Ovary (tissue), 9 donors: ENCODE results near the gene LDLRAD4. TPM values are rescaled to one million over a fixed set of nuclear protein-coding genes. Genes with fewer than 3 reads are reported as not detected.

Experiments used
- DNase-seq, 5 donors: peaks; one replicate each; pipeline ENCODE4 v3.0.0-alpha.2; 2019 to 2020
- H3K27ac ChIP-seq, 2 donors: fragments of 200-600 bp; one replicate each; pipeline versions ENCODE4 v1.5.1 to v1.8.0; 2019 to 2022
- H3K27me3 ChIP-seq: fragments of 200-600 bp; one replicate; pipeline ENCODE4 v1.8.0; 2022
- H3K36me3 ChIP-seq: fragments of 200-600 bp; sonication (generic); one replicate; pipeline ENCODE4 v1.5.1; 2019
- H3K4me1 ChIP-seq: one replicate; pipeline ENCODE4 v1.8.1; 2013; ENCODE audit warnings: mild to moderate bottlenecking, moderate library complexity; ENCODE audit not compliant: insufficient read depth
- H3K4me3 ChIP-seq: fragments of 200-600 bp; sonication (generic); one replicate; pipeline ENCODE4 v1.5.1; 2017
- H3K9me3 ChIP-seq, 2 donors: fragments of 200-600 bp in 1 of 2; sonication (generic) in 1 of 2; one replicate each; pipeline versions ENCODE4 v1.5.1 to v1.8.1; 2013 to 2019; ENCODE audit warnings: mild to moderate bottlenecking in 1 of 2, moderate library complexity in 1 of 2
- CTCF ChIP-seq, 3 donors: fragments of 450-650 bp in 2 of 3; fragments of 200-600 bp in 1 of 3; IDR thresholded peaks; one replicate each; pipeline versions ENCODE4 v1.5.1 to v1.8.0; 2016 to 2022; ENCODE audit warnings: antibody characterized with exemption in 3 of 3, mild to moderate bottlenecking in 1 of 3
- EP300 ChIP-seq: sonication (generic); formaldehyde crosslinking; IDR thresholded peaks from one replicate; pipeline ENCODE4 v1.6.1; 2017; ENCODE audit warnings: antibody characterized with exemption
- POLR2A ChIP-seq: fragments of 450-650 bp; IDR thresholded peaks from one replicate; pipeline ENCODE4 v1.6.1; 2017; ENCODE audit warnings: antibody characterized with exemption, mild to moderate bottlenecking, moderate library complexity
- WGBS, 3 donors: extraction: QIAGEN DNeasy Blood & Tissue Kit in 1 of 3; methylation state at CpG; one replicate each; pipeline versions ENCODE4 v1.1.5 to v1.1.7; 2013 to 2017; 5-methylcytosine and 5-hydroxymethylcytosine counted together
- intact Hi-C, 4 donors: fragments of 100-400 bp; cut with DNase I; formaldehyde crosslinking; loops; one replicate each; pipeline versions ENCODE4 v1.11.0 to v1.15.1; 2022 to 2023
- polyA plus RNA-seq, 2 donors: library from polyadenylated mRNA; stranded (reverse); fragments of 200-250 nt in 1 of 2; fragments of 350-450 nt in 1 of 2; fragmentation: Illumina TruSeq in 1 of 2; extraction: RNeasy Lipid Tissue Mini Kit (QIAGEN cat#74804) in 1 of 2; gene quantifications; one replicate each; pipeline ENCODE4 v1.2.3, GENCODE V29; 2013 to 2014
- total RNA-seq, 7 donors: library from RNA; depleted of rRNA in 2 of 7; stranded (reverse); fragments of >200 nt in 2 of 7; fragmentation: NEBNext Ultra II Directional in 3 of 7; extraction: Animal tissue kit (Norgen Biotek cat#: 25700) in 3 of 7; gene quantifications; one replicate each; pipeline versions ENCODE4 v1.1.0 to v1.2.4, GENCODE V29; 2016 to 2023
- donor health status: DM: no; HTN: no; CAD: no; lungs with moderate emphysema.
- donor health status: DM: no; HTN: no; CAD: no.
- donor health status: Bipolar disorder and iron deficiency.
- donor health status: DM: yes; HTN: yes; CAD: no.
- donor health status: DM: no; HTN: no; CAD: no.
- donor health status: DM: yes; HTN: yes; CAD: no.

The LDLRAD4 gene
- total and polyA plus RNA-seq, 9 donors, result 2.3 to 31.6 (median 8.3) TPM

GRCh38 chr18:13513021-13513420 lies 294.5 kb downstream of the LDLRAD4 start:
- TF ChIP-seq CTCF (IDR thresholded peaks at IDR 0.05), result no peak
- no peak for TF ChIP-seq EP300
- TF ChIP-seq POLR2A, result no peak
- H3K27ac ChIP-seq, result no peak overlapping the region
- H3K27me3 ChIP-seq, result no peaks in the 10 kb centered on the region
- H3K4me1 ChIP-seq, result no peaks in the 10 kb centered on the region
- H3K36me3 ChIP-seq, result no peaks in the 10 kb centered on the region
- H3K4me3 ChIP-seq, result no peak overlapping the region
- H3K9me3 ChIP-seq, result no peaks in the 10 kb centered on the region
- intact Hi-C loops, result no loop called here
- WGBS, 3 donors, result 42 to 51% (median 47%) methylated on average over 4 of the region's 4 CpGs
- DNase-seq, result no peak

- 92% methylated on average over 5 of the region's 5 CpGs for WGBS, 3 donors
- TF ChIP-seq POLR2A, result no peak
- no peak for TF ChIP-seq EP300
- TF ChIP-seq CTCF (IDR thresholded peaks at IDR 0.05), result no peak
- no peaks in the 10 kb centered on the region for H3K4me1 ChIP-seq
- intact Hi-C loops, result no loop called here
- H3K27me3 ChIP-seq, result no peaks in the 10 kb centered on the region
- no peak overlapping the region for H3K4me3 ChIP-seq
- no peak for DNase-seq
- H3K27ac ChIP-seq, result no peak overlapping the region
- no peaks in the 10 kb centered on the region for H3K36me3 ChIP-seq
- H3K9me3 ChIP-seq, result no peaks in the 10 kb centered on the region
Observed at GRCh38 chr18:13513481-13513880, 294.9 kb downstream of the LDLRAD4 start.

- TF ChIP-seq CTCF (IDR thresholded peaks at IDR 0.05) (no peak), EP300 (no peak), POLR2A (no peak)
- Histone ChIP-seq H3K9me3 (no peaks in the 10 kb centered on the region), H3K36me3 (no peaks in the 10 kb centered on the region), H3K27ac (no peak overlapping the region), H3K4me1 (no peaks in the 10 kb centered on the region), H3K4me3 (no peak overlapping the region), H3K27me3 (no peaks in the 10 kb centered on the region)
- DNase-seq, result no peak
- 93 to 94% (median 94%) methylated on average over 4 of the region's 4 CpGs for WGBS, 3 donors
- intact Hi-C loops, result no loop called here
Observed at GRCh38 chr18:13514558-13514957, 296.0 kb downstream of the LDLRAD4 start.

- Histone ChIP-seq H3K27me3 (no peaks in the 10 kb centered on the region), H3K4me1 (no peaks in the 10 kb centered on the region), H3K27ac (no peak overlapping the region), H3K36me3 (no peaks in the 10 kb centered on the region), H3K9me3 (no peaks in the 10 kb centered on the region), H3K4me3 (no peak overlapping the region)
- no peak for DNase-seq
- 80 to 89% (median 83%) methylated on average over 6 of the region's 6 CpGs for WGBS, 3 donors
- TF ChIP-seq CTCF (IDR thresholded peaks at IDR 0.05) (no peak), POLR2A (no peak), EP300 (no peak)
- intact Hi-C loops, result no loop called here
Observed at GRCh38 chr18:13516855-13517254, 298.3 kb downstream of the LDLRAD4 start.

GRCh38 chr18:13517369-13517768 lies 298.8 kb downstream of the LDLRAD4 start:
- no peak overlapping the region for H3K4me3 ChIP-seq
- H3K27ac ChIP-seq, result no peak overlapping the region
- H3K4me1 ChIP-seq, result no peaks in the 10 kb centered on the region
- no peaks in the 10 kb centered on the region for H3K9me3 ChIP-seq
- no peaks in the 10 kb centered on the region for H3K27me3 ChIP-seq
- H3K36me3 ChIP-seq, result no peaks in the 10 kb centered on the region
- TF ChIP-seq EP300 (no peak), CTCF (IDR thresholded peaks at IDR 0.05) (no peak), POLR2A (no peak)
- intact Hi-C loops, result no loop called here
- no peak for DNase-seq
- WGBS, 3 donors, result 86 to 94% (median 89%) methylated on average over 7 of the region's 7 CpGs
